WTC11 (cell line): ENCODE results near the gene RASGRF1. TPM values are rescaled to one million over a fixed set of nuclear protein-coding genes. Genes with fewer than 3 reads are reported as not detected.
A peak's percentile ranks its signal among the peaks of the same experiment; 100 is the strongest.

Source experiments
- ATAC-seq: fragments of 200-7000 bp; cut with Tn5 transposase; 2 replicates; pipeline ENCODE4 v1.10.0; 2021; ENCODE audit warnings: mild to moderate bottlenecking, moderate library complexity
- CTCF ChIA-PET: fragments of 300-600 bp; sonication (Branson Sonifier 250); formaldehyde crosslinking; loops from one replicate; lab custom pipeline; 2021; ENCODE audit warnings: antibody characterized with exemption; lab: Charles Lee
- POLR2A ChIA-PET: fragments of 350-600 bp; sonication (Branson Sonifier 250); formaldehyde crosslinking; loops from one replicate; lab custom pipeline; 2021; ENCODE audit warnings: antibody characterized with exemption; lab: Charles Lee
- DNase-seq: peaks from one replicate; pipeline ENCODE4 v3.0.0; 2021; ENCODE audit warnings: low spot score
- H3K27ac Mint-ChIP-seq: 2 replicates; pipeline ENCODE4 v1.8.0; 2021; ENCODE audit warnings: mixed read lengths
- H3K27me3 Mint-ChIP-seq: 2 replicates; pipeline ENCODE4 v1.8.0; 2021; ENCODE audit warnings: low read depth, mild to moderate bottlenecking, moderate library complexity, mixed read lengths
- H3K36me3 Mint-ChIP-seq: 2 replicates; pipeline ENCODE4 v1.8.0; 2021; ENCODE audit warnings: mixed read lengths
- H3K4me1 Mint-ChIP-seq: 2 replicates; pipeline ENCODE4 v1.8.0; 2022; ENCODE audit warnings: mixed read lengths
- H3K4me3 Mint-ChIP-seq: 2 replicates; pipeline ENCODE4 v1.8.0; 2021; ENCODE audit warnings: mild to moderate bottlenecking, moderate library complexity, mixed read lengths
- H3K9me3 Mint-ChIP-seq: 2 replicates; pipeline ENCODE4 v1.8.0; 2021; ENCODE audit warnings: mixed read lengths
- CREB1 ChIP-seq: sonication (generic); formaldehyde crosslinking; IDR thresholded peaks from 2 replicates; pipeline ENCODE4 v1.8.0; 2023; ENCODE audit warnings: mild to moderate bottlenecking, missing genetic modification reagents
- FOXJ3 ChIP-seq: sonication (generic); formaldehyde crosslinking; IDR thresholded peaks from 2 replicates; pipeline ENCODE4 v1.9.0; 2021; ENCODE audit warnings: missing genetic modification reagents, mild to moderate bottlenecking, borderline replicate concordance
- GABPB1 ChIP-seq: sonication (generic); formaldehyde crosslinking; IDR thresholded peaks from 2 replicates; pipeline ENCODE4 v1.8.1; 2023; ENCODE audit warnings: mild to moderate bottlenecking, missing genetic modification reagents
- MXD4 ChIP-seq: fragments of 250-450 bp; sonication (Bioruptor Pico); IDR thresholded peaks from 2 replicates; pipeline ENCODE4 v1.8.0; 2021; ENCODE audit warnings: mild to moderate bottlenecking, moderate library complexity, borderline replicate concordance
- NFYB ChIP-seq: sonication (generic); formaldehyde crosslinking; conservative IDR thresholded peaks from 2 replicates; pipeline ENCODE4 v1.8.0; 2022; ENCODE audit warnings: low read depth, missing genetic modification reagents
- ZNF232 ChIP-seq: sonication (generic); formaldehyde crosslinking; IDR thresholded peaks from 2 replicates; pipeline ENCODE4 v1.8.0; 2022; ENCODE audit warnings: mild to moderate bottlenecking, missing genetic modification reagents
- ZNF671 ChIP-seq: fragments of 250-450 bp; sonication (Bioruptor Pico); IDR thresholded peaks from 2 replicates; pipeline ENCODE4 v1.8.0; 2021; ENCODE audit warnings: mild to moderate bottlenecking
- total RNA-seq: library from RNA; stranded (reverse); gene quantifications from 3 replicates; pipeline ENCODE4 v1.2.3, GENCODE V29; 2021
- TF ChIP-seq, protein P1 (sequence below): sonication (generic); formaldehyde crosslinking; IDR thresholded peaks from 2 replicates; pipeline ENCODE4 v1.8.0; 2023; ENCODE audit warnings: missing genetic modification reagents, mild to moderate bottlenecking, borderline replicate concordance
- TF ChIP-seq, protein P2 (sequence below): fragments of 250-450 bp; sonication (Bioruptor Pico); IDR thresholded peaks from 2 replicates; pipeline ENCODE4 v1.8.0; 2021; ENCODE audit warnings: mild to moderate bottlenecking
- TF ChIP-seq, protein P3 (sequence below): fragments of 250-450 bp; sonication (Bioruptor Pico); conservative IDR thresholded peaks from 2 replicates; pipeline ENCODE4 v1.9.0; 2021; ENCODE audit warnings: mild to moderate bottlenecking
- TF ChIP-seq, protein P4 (sequence below): sonication (generic); formaldehyde crosslinking; IDR thresholded peaks from 2 replicates; pipeline ENCODE4 v1.8.1; 2023; ENCODE audit warnings: mild to moderate bottlenecking, moderate library complexity, missing genetic modification reagents
- TF ChIP-seq, protein P5 (sequence below): sonication (generic); formaldehyde crosslinking; IDR thresholded peaks from 2 replicates; pipeline ENCODE4 v1.8.1; 2022; ENCODE audit warnings: mild to moderate bottlenecking, missing genetic modification reagents, moderate library complexity, borderline replicate concordance

Gene RASGRF1
- total RNA-seq, 1 experiment from 2014 or later = 0.85 TPM

DNA sequence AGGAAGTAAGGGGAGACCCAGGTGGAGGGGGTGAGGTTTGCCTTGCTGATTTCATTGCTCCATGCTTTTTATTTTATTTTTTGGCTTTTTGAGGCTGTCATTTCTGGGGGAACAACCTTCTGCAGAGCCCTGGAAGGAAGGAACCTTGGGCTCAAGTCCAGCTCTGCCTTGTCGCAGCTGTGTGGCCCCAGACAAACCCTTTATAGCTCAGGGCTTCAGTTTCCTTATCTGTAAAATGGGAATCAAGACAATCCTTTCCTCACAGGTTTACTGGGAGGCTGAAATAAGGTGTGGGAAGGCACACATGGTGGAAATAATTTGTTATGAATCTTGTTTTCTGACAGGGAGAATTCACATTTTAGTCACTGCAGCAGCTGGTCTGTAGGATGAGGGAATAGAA is 100.3 kb downstream of the RASGRF1 start (continued):
- TF ChIP-seq, protein P1, sequence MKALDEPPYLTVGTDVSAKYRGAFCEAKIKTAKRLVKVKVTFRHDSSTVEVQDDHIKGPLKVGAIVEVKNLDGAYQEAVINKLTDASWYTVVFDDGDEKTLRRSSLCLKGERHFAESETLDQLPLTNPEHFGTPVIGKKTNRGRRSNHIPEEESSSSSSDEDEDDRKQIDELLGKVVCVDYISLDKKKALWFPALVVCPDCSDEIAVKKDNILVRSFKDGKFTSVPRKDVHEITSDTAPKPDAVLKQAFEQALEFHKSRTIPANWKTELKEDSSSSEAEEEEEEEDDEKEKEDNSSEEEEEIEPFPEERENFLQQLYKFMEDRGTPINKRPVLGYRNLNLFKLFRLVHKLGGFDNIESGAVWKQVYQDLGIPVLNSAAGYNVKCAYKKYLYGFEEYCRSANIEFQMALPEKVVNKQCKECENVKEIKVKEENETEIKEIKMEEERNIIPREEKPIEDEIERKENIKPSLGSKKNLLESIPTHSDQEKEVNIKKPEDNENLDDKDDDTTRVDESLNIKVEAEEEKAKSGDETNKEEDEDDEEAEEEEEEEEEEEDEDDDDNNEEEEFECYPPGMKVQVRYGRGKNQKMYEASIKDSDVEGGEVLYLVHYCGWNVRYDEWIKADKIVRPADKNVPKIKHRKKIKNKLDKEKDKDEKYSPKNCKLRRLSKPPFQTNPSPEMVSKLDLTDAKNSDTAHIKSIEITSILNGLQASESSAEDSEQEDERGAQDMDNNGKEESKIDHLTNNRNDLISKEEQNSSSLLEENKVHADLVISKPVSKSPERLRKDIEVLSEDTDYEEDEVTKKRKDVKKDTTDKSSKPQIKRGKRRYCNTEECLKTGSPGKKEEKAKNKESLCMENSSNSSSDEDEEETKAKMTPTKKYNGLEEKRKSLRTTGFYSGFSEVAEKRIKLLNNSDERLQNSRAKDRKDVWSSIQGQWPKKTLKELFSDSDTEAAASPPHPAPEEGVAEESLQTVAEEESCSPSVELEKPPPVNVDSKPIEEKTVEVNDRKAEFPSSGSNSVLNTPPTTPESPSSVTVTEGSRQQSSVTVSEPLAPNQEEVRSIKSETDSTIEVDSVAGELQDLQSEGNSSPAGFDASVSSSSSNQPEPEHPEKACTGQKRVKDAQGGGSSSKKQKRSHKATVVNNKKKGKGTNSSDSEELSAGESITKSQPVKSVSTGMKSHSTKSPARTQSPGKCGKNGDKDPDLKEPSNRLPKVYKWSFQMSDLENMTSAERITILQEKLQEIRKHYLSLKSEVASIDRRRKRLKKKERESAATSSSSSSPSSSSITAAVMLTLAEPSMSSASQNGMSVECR (CRISPR knock-in tag) = no peak
- TF ChIP-seq, protein P2, sequence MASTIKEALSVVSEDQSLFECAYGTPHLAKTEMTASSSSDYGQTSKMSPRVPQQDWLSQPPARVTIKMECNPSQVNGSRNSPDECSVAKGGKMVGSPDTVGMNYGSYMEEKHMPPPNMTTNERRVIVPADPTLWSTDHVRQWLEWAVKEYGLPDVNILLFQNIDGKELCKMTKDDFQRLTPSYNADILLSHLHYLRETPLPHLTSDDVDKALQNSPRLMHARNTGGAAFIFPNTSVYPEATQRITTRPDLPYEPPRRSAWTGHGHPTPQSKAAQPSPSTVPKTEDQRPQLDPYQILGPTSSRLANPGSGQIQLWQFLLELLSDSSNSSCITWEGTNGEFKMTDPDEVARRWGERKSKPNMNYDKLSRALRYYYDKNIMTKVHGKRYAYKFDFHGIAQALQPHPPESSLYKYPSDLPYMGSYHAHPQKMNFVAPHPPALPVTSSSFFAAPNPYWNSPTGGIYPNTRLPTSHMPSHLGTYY = no peak
- TF ChIP-seq ZNF232 (CRISPR knock-in tag) = no peak

DNA sequence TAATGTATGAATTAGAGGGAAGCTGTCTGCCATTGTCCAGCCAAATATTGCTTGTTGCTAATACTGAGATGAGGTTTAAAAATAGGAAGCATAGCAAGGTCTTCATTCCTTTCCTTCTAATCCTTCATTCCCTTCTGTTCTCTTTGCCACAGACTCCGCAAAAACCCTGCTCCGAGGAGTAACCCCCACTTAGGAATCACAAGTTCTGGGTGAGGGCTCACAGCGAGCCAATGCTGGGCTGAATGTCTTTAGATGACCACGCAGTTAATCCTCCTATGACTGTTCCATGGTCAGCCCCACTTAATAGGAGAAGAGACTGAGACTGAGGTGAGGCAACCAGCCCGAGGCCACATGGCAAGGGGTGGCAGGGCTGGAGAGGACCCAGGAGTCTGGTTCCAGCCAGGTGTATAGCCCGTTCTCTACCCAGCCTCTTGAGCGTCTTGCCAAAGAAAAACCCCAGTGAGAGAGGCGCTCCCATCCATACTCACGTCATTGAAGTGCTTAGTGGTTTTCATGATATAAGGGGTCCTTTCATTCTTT is 100.8 kb downstream of the RASGRF1 start:
- no peak for ATAC-seq
- no peak for DNase-seq
- Mint-ChIP-seq H3K9me3 (no peaks in the 10 kb centered on the region), H3K27me3 (no peaks in the 10 kb centered on the region; the same call in 1 of the 2 replicates), H3K36me3 (no peaks in the 10 kb centered on the region), H3K4me1 (no peaks in the 10 kb centered on the region), H3K4me3 (no peak overlapping the region), H3K27ac (no peak overlapping the region)
- POLR2A ChIA-PET = no interaction called here
- CTCF ChIA-PET = interaction anchor here (0.7 to 2.5 kb wide), 7 partner anchors 10 to 181 kb away, joined by 3 to 12 read pairs (median 4); no protein-coding TSS in a partner anchor
- TF ChIP-seq CREB1 (no peak), MXD4 (CRISPR knock-in tag) (no peak), FOXJ3 (CRISPR knock-in tag) (no peak), NFYB (CRISPR knock-in tag) (no peak)
- TF ChIP-seq, protein P3, sequence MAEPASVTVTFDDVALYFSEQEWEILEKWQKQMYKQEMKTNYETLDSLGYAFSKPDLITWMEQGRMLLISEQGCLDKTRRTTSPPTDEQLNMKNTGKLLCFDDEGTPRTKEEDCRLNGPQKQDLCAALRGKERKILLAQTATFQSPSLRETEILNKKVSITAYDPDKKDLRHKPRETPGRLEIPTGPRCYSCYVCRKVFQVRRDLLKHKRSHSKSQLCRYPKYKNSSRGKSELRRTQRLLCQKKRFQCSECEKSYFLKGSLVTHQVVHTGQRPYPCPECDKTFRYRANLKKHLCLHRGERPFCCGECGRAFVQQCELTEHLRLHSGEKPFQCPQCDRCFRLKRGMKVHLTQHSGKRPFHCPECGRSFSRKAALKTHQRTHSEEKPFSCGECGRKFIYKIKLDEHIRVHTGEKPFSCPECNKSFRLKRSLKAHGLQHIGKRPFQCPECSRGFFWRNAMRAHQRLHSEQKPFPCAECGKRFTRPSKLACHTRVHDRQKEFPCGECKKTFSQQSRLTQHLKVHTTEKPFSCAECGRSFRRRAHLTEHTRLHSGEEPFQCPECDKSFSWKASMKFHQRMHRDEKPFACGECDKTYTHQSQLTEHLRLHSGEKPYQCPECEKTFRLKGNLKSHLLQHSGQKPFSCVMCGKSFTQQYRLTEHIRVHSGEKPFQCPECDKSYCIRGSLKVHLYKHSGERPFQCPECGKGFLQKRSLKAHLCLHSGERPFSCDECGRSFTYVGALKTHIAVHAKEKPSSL = no peak
- TF ChIP-seq, protein P4, sequence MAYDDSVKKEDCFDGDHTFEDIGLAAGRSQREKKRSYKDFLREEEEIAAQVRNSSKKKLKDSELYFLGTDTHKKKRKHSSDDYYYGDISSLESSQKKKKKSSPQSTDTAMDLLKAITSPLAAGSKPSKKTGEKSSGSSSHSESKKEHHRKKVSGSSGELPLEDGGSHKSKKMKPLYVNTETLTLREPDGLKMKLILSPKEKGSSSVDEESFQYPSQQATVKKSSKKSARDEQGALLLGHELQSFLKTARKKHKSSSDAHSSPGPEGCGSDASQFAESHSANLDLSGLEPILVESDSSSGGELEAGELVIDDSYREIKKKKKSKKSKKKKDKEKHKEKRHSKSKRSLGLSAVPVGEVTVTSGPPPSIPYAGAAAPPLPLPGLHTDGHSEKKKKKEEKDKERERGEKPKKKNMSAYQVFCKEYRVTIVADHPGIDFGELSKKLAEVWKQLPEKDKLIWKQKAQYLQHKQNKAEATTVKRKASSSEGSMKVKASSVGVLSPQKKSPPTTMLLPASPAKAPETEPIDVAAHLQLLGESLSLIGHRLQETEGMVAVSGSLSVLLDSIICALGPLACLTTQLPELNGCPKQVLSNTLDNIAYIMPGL (CRISPR knock-in tag) = no peak
- TF ChIP-seq, protein P5, sequence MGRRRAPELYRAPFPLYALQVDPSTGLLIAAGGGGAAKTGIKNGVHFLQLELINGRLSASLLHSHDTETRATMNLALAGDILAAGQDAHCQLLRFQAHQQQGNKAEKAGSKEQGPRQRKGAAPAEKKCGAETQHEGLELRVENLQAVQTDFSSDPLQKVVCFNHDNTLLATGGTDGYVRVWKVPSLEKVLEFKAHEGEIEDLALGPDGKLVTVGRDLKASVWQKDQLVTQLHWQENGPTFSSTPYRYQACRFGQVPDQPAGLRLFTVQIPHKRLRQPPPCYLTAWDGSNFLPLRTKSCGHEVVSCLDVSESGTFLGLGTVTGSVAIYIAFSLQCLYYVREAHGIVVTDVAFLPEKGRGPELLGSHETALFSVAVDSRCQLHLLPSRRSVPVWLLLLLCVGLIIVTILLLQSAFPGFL = no peak

DNA sequence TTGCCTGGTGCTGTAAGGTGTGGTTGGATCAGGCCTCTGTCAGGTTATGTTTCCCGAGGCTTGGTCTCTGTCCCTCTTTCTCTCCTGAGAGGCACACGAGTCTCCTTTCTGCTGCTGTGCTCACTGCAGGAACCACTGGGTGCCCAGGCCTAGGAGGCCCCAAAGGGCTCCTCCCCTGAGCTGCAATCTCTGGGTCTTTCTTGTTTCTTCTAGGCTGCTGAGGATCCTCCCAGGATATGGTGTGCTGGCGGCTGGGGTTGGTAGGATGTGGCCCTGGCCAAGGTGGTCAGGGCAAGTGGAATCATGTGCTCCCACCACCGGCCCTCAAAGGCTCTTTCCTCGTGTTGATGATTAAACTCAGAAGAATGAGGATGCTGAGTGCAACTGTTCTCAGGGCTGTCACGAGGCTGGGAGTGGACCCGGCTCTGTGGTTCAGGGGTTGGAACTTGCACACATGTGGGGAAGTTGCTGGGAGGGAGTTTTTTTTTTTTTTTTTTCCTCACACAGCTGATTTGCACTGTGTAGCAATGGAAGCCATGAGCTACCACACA is 102.1 kb downstream of the RASGRF1 start:
- ATAC-seq = no peak; the same call in 1 of the 2 replicates
- CTCF ChIA-PET = interaction anchor here (0.7 to 2.5 kb wide), 7 partner anchors 10 to 196 kb away, joined by 3 to 12 read pairs (median 7); no protein-coding TSS in a partner anchor
- Mint-ChIP-seq H3K36me3 (no peaks in the 10 kb centered on the region), H3K27me3 (no peaks in the 10 kb centered on the region; the same call in 1 of the 2 replicates), H3K4me1 (no peaks in the 10 kb centered on the region), H3K27ac (no peak overlapping the region), H3K4me3 (no peak overlapping the region), H3K9me3 (no peaks in the 10 kb centered on the region)
- POLR2A ChIA-PET = interaction anchor here (0.6 kb wide), 1 partner anchor 378 kb away, joined by 4 read pairs; no protein-coding TSS in a partner anchor
- TF ChIP-seq ZNF671 = no peak
- peak; percentile 79 for TF ChIP-seq GABPB1
- DNase-seq = no peak
